Tibial nerve (tissue), 4 donors: Measurements from ENCODE around the gene DMD.

Experiments
- CTCF ChIP-seq, 5 experiments: fragments of 200-600 bp in 3 of 5; fragments of 450-650 bp in 2 of 5; sonication (generic) in 3 of 5; IDR thresholded peaks; one replicate each; pipeline ENCODE4 v1.5.1; 2016 to 2019; ENCODE audit warnings: antibody characterized with exemption in 5 of 5, mild to moderate bottlenecking in 3 of 5, moderate library complexity in 2 of 5
- EP300 ChIP-seq, 2 donors: sonication (generic); formaldehyde crosslinking; IDR thresholded peaks; one replicate each; pipeline ENCODE4 v1.6.1; 2017; ENCODE audit warnings: antibody characterized with exemption in 2 of 2, mild to moderate bottlenecking in 1 of 2
- POLR2A ChIP-seq, 2 donors: fragments of 450-650 bp; IDR thresholded peaks; one replicate each; pipeline ENCODE4 v1.6.1; 2017; ENCODE audit warnings: antibody characterized with exemption in 2 of 2, mild to moderate bottlenecking in 2 of 2, moderate library complexity in 2 of 2

- TF ChIP-seq CTCF (IDR thresholded peaks at IDR 0.05): no peak
- no peak for TF ChIP-seq EP300 (IDR thresholded peaks at IDR 0.05)
- no peak for TF ChIP-seq POLR2A (IDR thresholded peaks at IDR 0.05)
Measured at GRCh38 chrX:32868524-32868895, 342.8 kb downstream of the DMD start.
